Pons (tissue), 1 donor: ENCODE data around the gene FADS6.
"Not testable (repeated sequence)": the region's sequence is repeated elsewhere in the genome, so short reads cannot be mapped to it uniquely, and the experiment has no call there.

Source experiments
- DNase-seq: peaks from one replicate; pipeline ENCODE4 v3.0.0-alpha.2; 2016; ENCODE audit warnings: low spot score

FADS6 gene

DNA sequence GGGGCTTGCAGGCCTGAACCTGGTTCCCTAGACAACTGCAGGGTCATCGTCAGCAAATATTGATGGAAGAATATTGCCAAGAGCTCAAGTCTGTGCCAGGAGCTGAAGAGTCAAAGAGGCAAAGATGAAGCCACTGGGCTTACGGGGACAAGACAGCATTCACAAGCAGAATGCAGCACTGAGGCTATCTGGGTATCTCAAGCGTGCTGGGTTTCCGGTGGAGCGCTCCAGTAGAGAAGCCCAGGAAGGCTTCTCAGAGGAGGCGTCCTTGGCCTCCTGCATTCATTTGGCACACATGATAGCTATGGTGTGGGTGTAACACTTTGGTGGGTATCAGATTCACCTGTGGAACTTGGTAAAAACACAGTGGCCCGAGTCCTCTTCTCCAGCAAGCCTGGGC is 2.9 kb downstream of the FADS6 start:
- no peak for DNase-seq

GRCh38 chr17:74888469-74888868 is 5.0 kb downstream of the FADS6 start:
- no peak for DNase-seq

DNA sequence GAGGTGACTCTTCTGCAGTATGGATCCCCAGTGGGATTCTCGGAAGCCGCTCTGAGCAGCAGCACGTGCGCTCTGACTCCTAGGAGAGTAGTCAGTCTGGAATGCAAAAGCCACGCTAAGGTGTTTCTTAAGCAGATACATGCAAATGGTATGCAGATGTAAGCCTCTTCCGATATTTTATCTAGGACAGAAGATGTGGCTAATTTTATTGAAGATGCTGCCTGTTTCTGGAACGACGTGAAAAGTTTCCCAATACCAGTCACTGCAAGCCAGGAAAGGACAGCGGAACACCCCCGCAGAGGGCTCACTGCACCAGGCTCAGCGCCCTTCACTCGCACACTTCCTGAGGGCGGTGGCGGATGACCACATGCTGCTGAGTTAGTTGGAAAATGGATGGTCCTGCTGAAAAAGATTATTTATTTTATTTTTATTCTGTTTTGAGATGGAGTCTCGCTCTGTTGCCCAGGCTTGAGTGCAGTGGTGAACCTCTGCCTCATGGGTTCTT is 10.1 kb downstream of the FADS6 start:
- DNase-seq = no peak

DNA sequence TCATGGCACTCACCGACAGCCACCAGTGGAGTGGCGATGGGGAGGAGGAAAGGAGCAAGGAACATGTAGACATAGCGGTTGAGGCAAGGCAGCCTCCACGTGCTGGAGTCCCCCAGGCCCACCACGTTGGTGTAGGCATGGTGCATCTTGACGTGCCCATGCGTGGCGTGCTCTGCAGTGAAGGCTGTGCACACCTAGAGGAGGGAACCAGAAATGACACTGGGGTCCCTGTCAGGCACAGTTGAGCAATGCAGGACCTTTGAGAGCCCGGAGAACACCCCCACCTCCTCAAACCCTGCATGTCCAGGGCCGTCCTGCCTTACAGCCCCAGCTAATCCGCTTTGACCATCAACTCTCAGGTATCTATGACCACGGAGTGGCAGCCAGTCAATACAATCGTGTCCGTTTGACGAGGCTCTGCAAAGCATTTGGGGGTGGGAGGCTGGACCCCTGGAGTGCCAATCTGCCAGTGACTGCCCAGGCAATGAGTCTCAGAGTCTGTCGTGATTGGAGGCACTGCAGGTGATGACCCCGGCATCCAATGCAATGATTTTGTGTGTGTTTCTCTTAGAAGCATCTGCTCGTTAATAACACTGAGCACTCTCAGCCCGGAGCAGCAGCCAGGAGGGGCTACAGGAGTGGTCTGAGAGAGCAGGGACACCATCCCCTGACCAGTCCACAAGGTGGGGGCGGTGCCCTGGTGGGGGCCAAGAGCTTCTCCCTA is 10.8 kb downstream of the FADS6 start:
- DNase-seq = no peak

DNA sequence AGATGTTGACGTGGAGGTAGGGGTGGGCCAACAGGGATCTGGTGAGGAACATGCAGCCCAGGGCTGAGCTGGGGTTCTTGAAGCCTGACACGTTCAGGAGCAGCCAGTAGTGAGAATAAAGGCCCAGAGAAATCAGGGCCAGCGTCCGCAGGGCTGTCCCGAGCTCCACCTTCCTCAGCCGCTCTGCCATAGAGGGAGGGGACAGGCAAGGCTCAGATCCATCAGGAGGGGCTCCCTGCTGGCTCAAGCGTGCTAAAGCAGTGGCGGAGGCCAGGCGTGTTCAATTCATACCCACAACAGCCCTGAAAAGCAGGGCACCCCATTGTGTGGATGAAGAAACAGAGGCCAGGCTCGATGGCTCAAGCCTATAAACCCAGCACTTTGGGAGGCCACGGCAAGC is 12.4 kb downstream of the FADS6 start:
- no peak for DNase-seq

- DNase-seq = no peak
Measured at GRCh38 chr17:74879308-74879707, 14.1 kb downstream of the FADS6 start.

GRCh38 chr17:74878658-74879057 is 14.8 kb downstream of the FADS6 start:
- DNase-seq = no peak

GRCh38 chr17:74877592-74878548 is 15.6 kb downstream of the FADS6 start:
- DNase-seq = no peak

DNA sequence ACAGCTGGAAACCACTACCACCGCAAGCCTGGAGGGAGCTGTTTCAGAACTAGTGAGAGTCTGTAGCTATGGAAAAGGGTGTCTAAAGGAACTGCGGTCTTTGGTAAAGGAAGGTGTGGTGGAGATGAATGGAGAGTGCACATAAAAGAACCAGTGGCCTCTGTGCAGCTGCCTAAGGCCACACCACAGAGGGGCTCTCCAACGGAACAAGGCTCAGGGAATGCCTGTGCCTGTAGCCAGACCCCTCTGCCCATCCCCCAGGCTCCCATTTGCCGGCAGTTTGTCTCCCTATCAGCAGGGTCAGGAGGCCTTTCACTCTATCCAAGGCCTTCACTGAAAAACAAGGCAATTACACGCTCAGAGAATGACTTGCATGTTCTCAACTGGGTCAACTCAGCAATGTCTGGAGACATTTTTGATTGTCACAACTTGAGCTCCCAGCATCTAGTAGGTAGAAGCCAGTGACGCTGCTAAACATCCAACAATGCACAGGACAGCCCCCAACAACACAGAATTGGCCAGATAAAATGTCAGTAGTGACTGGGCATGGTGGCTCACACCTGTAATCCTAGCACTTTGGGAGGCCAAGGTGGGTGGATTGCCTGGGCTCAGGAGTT is 17.3 kb downstream of the FADS6 start:
- no peak for DNase-seq

GRCh38 chr17:74875155-74875976 is 18.1 kb downstream of the FADS6 start:
- DNase-seq = no peak

DNA sequence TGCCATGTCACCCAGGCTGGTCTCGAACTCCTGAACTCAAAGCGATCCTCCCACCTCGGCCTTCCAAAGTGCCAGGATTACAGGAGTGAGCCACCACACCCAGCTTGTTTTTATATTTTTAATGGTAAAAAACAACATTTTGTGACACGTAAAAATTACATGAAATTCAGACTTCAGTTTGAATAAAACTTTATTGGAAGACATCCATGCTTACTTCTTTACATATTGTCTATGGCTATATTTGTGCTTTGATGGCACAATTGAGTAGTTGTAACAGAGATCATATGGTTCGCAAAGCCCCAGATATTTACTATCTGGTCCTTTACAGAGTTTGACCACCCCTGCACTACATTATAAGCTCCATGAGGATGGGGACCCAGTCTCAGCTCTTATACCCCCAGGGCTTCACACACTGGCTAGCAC is 18.8 kb downstream of the FADS6 start:
- DNase-seq = no peak

GRCh38 chr17:74873874-74874614 is 19.4 kb downstream of the FADS6 start:
- peak; percentile 39 for DNase-seq

DNA sequence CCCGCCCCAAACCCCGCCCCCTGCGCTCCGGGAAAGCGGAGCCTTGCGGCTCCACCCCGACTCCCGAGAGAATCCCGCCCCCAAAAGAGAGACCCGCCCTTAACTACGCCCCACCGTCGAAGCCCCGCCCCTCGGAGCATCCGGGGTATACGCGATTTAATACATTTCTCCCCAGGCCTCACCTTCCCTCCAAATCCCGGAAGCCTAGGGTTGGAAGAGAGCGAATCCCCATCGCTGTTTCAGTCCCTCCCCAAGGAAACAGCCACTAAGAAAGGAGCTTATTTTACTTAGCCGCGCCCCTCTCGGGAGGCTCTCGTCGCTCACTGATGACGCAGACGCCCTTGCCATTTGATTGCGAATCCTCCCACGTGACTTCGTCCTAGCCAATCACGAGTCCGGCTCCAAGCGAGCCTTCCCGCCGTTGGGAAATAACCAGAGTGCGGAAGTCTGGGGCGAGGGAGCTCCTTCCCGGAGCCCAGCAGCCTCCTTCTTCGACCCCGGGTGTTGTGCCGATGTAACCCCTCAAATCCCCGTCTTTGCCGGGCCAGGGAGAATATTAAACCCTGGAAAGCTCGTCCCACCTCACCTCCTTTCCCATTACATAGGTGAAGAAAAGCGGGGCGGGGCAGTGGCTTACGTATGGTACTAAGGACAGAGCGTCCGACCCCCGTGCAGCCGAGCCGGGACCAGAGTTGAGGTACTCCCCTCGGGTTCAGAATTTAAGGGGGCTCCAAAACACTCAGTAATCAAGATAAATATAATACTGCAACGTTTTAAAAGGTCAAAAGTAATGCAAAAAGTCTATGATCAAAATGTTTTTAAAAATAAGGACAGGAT is 20.2 kb downstream of the FADS6 start:
- DNase-seq = peak; percentile 100

DNA sequence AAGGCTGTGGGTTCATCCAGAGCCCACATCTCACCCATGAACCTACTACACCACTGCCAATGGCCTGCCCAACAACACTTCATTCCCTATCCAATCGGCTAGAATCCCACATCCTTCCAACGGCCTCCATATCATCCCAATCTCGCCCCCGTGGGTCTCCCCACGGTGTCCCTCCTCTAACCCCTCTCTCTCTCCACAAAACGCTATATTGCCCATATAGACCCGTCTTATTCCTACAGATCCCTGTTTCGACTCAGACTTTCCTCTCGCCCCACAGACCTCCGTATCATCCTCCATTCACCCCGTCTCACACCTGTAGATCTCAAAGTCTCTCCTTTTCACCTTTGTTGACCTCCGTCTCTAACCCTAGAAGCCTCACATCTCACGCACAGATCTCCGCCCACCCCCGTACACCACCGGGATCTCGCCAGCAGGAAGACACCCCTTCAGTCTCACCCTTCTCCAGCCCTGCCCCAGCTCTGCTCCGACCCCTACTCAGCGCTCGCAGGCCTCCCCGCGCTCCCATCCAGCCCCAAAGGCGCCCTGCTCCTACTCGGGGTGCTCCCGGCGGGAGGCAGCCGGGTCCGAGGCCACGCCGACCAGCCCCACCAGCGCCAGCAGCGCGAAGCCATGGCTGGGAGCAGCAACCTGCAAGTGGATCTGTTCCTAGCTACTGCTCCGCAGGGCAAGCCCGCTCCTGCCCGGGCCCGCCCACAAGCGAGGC is 21.0 kb downstream of the FADS6 start, which contains the start of gene FDXR:
Gene FDXR, minus strand, starts transcription at position 682 of the 724 bp plus-strand sequence. Its CDS starts 50 bp downstream, at position 632.
- peak; percentile 31 for DNase-seq

GRCh38 chr17:74871356-74872076 is 21.9 kb downstream of the FADS6 start:
- DNase-seq = no peak

- DNase-seq = no peak
Measured at GRCh38 chr17:74870512-74870911, 22.9 kb downstream of the FADS6 start.

- not testable (repeated sequence) for DNase-seq
Measured at GRCh38 chr17:74870028-74870427, 23.4 kb downstream of the FADS6 start.

GRCh38 chr17:74868908-74869255 is 24.6 kb downstream of the FADS6 start:
- DNase-seq = no peak
